ENCODE measurements around the gene MYO9B. TPM values are rescaled to one million over a fixed set of nuclear protein-coding genes. Genes with fewer than 3 reads are reported as not detected.

Gene MYO9B
- total and polyA plus RNA-seq, 9 of the 15 experiments (the other 6 are each of a cell fraction or from before 2014, with no cell fraction given): 2.4 to 77.6 (median 23.0) TPM

DNA sequence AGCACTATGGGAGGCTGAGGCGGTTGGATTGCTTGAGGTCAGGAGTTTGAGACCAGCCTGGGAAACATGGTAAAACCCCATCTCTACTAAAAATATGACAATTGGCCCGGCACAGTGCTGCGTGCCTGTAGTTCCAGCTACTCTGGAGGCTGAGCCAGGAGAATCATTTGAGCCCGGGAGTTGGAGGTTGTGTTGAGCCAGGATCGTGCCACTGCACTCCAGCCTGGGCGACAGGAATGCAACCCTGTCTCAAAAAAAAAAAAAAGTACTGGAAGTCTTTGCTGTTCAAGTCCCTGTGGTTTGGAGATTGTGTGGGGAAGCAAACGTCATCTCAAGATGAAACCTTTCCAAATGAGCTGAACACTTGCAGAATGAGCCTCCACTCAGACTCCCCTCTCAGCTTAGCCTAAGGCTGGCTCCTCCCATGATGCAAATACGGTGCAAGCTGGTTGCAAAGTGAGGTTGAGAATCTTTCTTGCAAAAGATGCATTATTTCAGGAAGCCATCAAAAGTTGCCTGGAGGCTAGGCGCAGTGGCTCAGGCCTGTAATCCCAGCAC lies 46.2 kb downstream of the MYO9B start:
- H3K27me3 ChIP-seq (ENCODE audit: control insufficient read depth in 2 of 2, insufficient read depth in 2 of 2, low read length in 2 of 2): no peaks in the 10 kb centered on the region
- no peaks in the 10 kb centered on the region; the same call in 2 of the 3 replicates for H3K79me2 ChIP-seq (ENCODE audit: control insufficient read depth, insufficient read depth, low read length)
- ChIA-PET CTCF (ENCODE audit: low intra/inter-chr PET ratio) (interaction anchor here (0.6 kb wide), 1 partner anchor 67 kb away, joined by 3 read pairs; no protein-coding TSS in a partner anchor), POLR2A (no interaction called here)
- no peak for DNase-seq (ENCODE audit: extremely low read depth in 1 of 4, low spot score in 3 of 4)
- no peak overlapping the region for H3K27ac ChIP-seq (ENCODE audit: extremely low read depth, low read depth, low read length)
- no peak for FAIRE-seq
- intact Hi-C loops (cut with micrococcal nuclease): no loop called here
- ATAC-seq: no peak
- H3K4me2 ChIP-seq (ENCODE audit: insufficient read depth, low read length): no peak overlapping the region
- H3K36me3 ChIP-seq (ENCODE audit: control insufficient read depth, insufficient read depth, low read length): peaks cover 3% of the 10 kb centered on the region; the same call in 1 of the 3 replicates
- WGBS (ENCODE audit: insufficient coverage, low coverage, missing lambda C conversion rate): 89% methylated on average over 9 of the region's 9 CpGs
- H3K9me1 ChIP-seq (ENCODE audit: control insufficient read depth, insufficient read depth, low read length): peaks cover 4% of the 10 kb centered on the region
- H2AFZ ChIP-seq (ENCODE audit: low read depth, low read length): no peak overlapping the region
- no peak overlapping the region for H3K9ac ChIP-seq (ENCODE audit: insufficient read depth in 1 of 2, low read depth in 2 of 2, low read length in 2 of 2)
- in situ Hi-C loops (cut with MboI): no loop called here
- peaks cover 0 to 8% of the 10 kb centered on the region in 2 experiments; a peak in 2 of 5 replicates for H3K4me1 ChIP-seq (replicated peaks in 1 of 2; ENCODE audit: control insufficient read depth in 2 of 2, insufficient read depth in 2 of 2, low read length in 2 of 2)
- BruUV-seq (replicated peaks): no TSS peak
- 0 out of 2 replicates have a peak, but pooled peaks cover 3% of the 10 kb centered on the region for H4K20me1 ChIP-seq (replicated peaks; ENCODE audit: control insufficient read depth, insufficient read depth, low read length)
- H3K9me3 ChIP-seq (replicated peaks; ENCODE audit: control insufficient read depth, insufficient read depth, low read depth, low read length): no peaks in the 10 kb centered on the region
- H3K4me3 ChIP-seq: no peak overlapping the region
- TF ChIP-seq ESRRB (CRISPR knock-in tag; IDR thresholded peaks at IDR 0.05; ENCODE audit: borderline replicate concordance): no peak
- no peak for TF ChIP-seq CBX3 (IDR thresholded peaks at IDR 0.05; ENCODE audit: borderline replicate concordance in 1 of 2, low read length in 2 of 2)
- TF ChIP-seq, protein P1, sequence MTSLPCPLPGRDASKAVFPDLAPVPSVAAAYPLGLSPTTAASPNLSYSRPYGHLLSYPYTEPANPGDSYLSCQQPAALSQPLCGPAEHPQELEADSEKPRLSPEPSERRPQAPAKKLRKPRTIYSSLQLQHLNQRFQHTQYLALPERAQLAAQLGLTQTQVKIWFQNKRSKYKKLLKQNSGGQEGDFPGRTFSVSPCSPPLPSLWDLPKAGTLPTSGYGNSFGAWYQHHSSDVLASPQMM (CRISPR knock-in tag; IDR thresholded peaks at IDR 0.05): no peak
- no peak for TF ChIP-seq CBFA2T2 (conservative IDR thresholded peaks at IDR 0.05)
- no peak for TF ChIP-seq FIP1L1 (IDR thresholded peaks at IDR 0.05; ENCODE audit: low read depth, low read length, poor library complexity, severe bottlenecking)
- TF ChIP-seq, protein P2, sequence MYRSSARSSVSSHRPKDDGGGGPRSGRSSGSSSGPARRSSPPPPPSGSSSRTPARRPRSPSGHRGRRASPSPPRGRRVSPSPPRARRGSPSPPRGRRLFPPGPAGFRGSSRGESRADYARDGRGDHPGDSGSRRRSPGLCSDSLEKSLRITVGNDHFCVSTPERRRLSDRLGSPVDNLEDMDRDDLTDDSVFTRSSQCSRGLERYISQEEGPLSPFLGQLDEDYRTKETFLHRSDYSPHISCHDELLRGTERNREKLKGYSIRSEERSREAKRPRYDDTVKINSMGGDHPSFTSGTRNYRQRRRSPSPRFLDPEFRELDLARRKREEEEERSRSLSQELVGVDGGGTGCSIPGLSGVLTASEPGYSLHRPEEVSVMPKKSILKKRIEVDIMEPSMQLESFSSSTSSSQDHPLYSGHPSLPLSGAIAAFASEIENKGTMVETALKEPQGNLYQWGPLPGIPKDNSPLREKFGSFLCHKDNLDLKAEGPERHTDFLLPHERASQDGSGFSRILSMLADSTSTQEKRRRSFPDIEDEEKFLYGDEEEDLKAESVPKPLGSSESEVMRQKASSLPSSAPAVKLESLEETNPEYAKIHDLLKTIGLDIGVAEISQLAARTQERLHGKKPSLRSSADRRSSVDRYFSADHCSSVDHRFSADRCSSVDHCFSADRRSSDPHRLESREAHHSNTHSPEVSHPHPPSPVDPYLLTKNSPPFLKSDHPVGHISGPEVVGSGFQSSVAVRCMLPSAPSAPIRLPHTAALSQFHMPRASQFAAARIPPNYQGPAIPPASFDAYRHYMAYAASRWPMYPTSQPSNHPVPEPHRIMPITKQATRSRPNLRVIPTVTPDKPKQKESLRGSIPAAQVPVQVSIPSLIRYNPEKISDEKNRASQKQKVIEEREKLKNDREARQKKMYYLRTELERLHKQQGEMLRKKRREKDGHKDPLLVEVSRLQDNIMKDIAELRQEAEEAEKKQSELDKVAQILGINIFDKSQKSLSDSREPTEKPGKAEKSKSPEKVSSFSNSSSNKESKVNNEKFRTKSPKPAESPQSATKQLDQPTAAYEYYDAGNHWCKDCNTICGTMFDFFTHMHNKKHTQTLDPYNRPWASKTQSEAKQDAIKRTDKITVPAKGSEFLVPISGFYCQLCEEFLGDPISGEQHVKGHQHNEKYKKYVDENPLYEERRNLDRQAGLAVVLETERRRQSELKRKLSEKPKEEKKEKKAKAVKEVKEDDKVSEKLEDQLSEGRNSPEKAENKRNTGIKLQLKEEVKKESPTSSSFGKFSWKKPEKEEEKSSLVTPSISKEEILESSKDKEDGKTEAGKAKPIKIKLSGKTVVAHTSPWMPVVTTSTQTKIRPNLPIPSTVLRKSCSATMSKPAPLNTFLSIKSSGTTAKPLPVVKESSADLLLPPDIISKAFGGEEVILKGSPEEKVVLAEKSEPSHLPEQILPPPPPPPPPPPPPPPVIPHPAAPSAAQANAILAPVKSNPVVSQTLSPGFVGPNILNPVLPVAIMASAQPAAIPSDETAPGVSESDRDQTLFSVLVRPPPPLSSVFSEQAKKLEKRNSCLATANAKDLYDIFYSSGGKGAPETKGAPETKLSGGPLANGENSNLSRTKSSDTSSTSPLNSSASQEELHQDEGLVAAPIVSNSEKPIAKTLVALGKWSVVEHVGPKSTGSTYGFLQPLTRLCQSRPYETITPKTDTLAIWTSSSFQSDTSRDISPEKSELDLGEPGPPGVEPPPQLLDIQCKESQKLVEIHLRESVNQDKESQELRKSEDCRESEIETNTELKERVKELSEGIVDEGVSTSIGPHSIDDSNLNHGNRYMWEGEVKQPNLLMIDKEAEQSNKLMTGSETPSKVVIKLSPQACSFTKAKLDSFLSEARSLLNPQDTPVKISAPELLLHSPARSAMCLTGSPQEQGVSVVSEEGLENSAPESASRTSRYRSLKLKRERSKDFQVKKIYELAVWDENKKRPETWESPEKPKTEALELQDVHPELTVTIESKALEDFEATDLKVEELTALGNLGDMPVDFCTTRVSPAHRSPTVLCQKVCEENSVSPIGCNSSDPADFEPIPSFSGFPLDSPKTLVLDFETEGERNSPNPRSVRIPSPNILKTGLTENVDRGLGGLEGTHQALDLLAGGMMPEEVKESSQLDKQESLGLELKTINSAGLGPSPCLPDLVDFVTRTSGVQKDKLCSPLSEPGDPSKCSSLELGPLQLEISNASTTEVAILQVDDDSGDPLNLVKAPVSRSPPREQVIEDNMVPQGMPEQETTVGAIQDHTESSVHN (IDR thresholded peaks at IDR 0.05; ENCODE audit: borderline replicate concordance in 1 of 2, low read depth in 1 of 2): no peak
- TF ChIP-seq, protein P3, sequence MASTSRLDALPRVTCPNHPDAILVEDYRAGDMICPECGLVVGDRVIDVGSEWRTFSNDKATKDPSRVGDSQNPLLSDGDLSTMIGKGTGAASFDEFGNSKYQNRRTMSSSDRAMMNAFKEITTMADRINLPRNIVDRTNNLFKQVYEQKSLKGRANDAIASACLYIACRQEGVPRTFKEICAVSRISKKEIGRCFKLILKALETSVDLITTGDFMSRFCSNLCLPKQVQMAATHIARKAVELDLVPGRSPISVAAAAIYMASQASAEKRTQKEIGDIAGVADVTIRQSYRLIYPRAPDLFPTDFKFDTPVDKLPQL (IDR thresholded peaks at IDR 0.05; ENCODE audit: extremely low read depth, insufficient read length): no peak
- TF ChIP-seq ZNF586 (CRISPR knock-in tag; conservative IDR thresholded peaks at IDR 0.05): no peak
- TF ChIP-seq, protein P4, sequence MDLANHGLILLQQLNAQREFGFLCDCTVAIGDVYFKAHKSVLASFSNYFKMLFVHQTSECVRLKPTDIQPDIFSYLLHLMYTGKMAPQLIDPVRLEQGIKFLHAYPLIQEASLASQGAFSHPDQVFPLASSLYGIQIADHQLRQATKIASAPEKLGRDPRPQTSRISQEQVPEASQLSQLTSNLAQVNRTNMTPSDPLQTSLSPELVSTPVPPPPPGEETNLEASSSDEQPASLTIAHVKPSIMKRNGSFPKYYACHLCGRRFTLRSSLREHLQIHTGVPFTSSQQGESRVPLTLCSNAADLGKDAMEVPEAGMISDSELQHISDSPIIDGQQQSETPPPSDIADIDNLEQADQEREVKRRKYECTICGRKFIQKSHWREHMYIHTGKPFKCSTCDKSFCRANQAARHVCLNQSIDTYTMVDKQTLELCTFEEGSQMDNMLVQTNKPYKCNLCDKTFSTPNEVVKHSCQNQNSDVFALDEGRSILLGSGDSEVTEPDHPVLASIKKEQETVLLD (IDR thresholded peaks at IDR 0.05): no peak
- no peak for TF ChIP-seq SETDB1 (IDR thresholded peaks at IDR 0.05; ENCODE audit: low read length)
- TF ChIP-seq CCAR2 (IDR thresholded peaks at IDR 0.05; ENCODE audit: low read depth, low read length): no peak
